OCI-LY7 (cell line): ENCODE data around the gene PGD.

Source experiments
- EZH2phosphoT487 ChIP-seq: fragments of 200-600 bp; sonication (generic); IDR thresholded peaks from 2 replicates; pipeline ENCODE4 v1.6.1; 2018; ENCODE audit warnings: low read depth, borderline replicate concordance, mild to moderate bottlenecking, mixed run types, antibody characterized with exemption, low read length, moderate library complexity, mixed read lengths
- TF ChIP-seq, protein P1 (sequence below): fragments of 200-600 bp; sonication (generic); conservative IDR thresholded peaks from 2 replicates; pipeline ENCODE4 v1.5.1; 2014; ENCODE audit warnings: mild to moderate bottlenecking, antibody characterized with exemption, low read length, moderate library complexity, mixed read lengths

- TF ChIP-seq, protein P1, sequence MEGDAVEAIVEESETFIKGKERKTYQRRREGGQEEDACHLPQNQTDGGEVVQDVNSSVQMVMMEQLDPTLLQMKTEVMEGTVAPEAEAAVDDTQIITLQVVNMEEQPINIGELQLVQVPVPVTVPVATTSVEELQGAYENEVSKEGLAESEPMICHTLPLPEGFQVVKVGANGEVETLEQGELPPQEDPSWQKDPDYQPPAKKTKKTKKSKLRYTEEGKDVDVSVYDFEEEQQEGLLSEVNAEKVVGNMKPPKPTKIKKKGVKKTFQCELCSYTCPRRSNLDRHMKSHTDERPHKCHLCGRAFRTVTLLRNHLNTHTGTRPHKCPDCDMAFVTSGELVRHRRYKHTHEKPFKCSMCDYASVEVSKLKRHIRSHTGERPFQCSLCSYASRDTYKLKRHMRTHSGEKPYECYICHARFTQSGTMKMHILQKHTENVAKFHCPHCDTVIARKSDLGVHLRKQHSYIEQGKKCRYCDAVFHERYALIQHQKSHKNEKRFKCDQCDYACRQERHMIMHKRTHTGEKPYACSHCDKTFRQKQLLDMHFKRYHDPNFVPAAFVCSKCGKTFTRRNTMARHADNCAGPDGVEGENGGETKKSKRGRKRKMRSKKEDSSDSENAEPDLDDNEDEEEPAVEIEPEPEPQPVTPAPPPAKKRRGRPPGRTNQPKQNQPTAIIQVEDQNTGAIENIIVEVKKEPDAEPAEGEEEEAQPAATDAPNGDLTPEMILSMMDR = no peak
- no peak for TF ChIP-seq EZH2phosphoT487
Measured at GRCh38 chr1:10360045-10360444, 38.8 kb upstream of the PGD start.
